ENCODE measurements around the gene UBTD1. TPM values are rescaled to one million over a fixed set of nuclear protein-coding genes. Genes with fewer than 3 reads are reported as not detected.
A peak's percentile ranks its signal among the peaks of the same experiment; 100 is the strongest.

The UBTD1 gene
- total RNA-seq, 4 donors from 2014 or later = 2.9 to 16.2 (median 8.9) TPM

- H3K27me3 ChIP-seq = no peaks in the 10 kb centered on the region
- H3K4me3 ChIP-seq = no peak overlapping the region
- no CpG with 5 or more reads among the region's 5 CpGs for WGBS, 2 donors (ENCODE audit: low coverage in 1 of 2)
- no peak for ATAC-seq
- TF ChIP-seq EP300 (IDR thresholded peaks at IDR 0.05) (no peak), CTCF (IDR thresholded peaks at IDR 0.05) (no peak), POLR2A (IDR thresholded peaks at IDR 0.05) (no peak)
- H3K9me3 ChIP-seq = no peaks in the 10 kb centered on the region
- peaks cover 0 to 41% of the 10 kb centered on the region in 2 donors for H3K36me3 ChIP-seq
- no peak overlapping the region for H3K27ac ChIP-seq
- H3K4me1 ChIP-seq = peaks cover 0 to 24% (median 8%) of the 10 kb centered on the region in 3 donors
These were observed 72.2 kb downstream of the UBTD1 start for GRCh38 chr10:97570789-97571471.

- Histone ChIP-seq H3K4me1 (peaks cover 0 to 24% (median 8%) of the 10 kb centered on the region in 3 donors), H3K4me3 (no peak overlapping the region), H3K27ac (peak overlapping the region in 1 of 4 donors; percentile 88), H3K9me3 (no peaks in the 10 kb centered on the region), H3K27me3 (no peaks in the 10 kb centered on the region), H3K36me3 (peaks cover 0 to 41% of the 10 kb centered on the region in 2 donors)
- ATAC-seq = no peak
- 88% methylated on average over 2 of the region's 3 CpGs; no CpG with 5 or more reads in 1 of the 2 donors for WGBS, 2 donors (ENCODE audit: low coverage in 1 of 2)
- no peak for TF ChIP-seq POLR2AphosphoS5 (IDR thresholded peaks at IDR 0.05)
- TF ChIP-seq POLR2A (IDR thresholded peaks at IDR 0.05) = no peak
- no peak for TF ChIP-seq CTCF (IDR thresholded peaks at IDR 0.05)
- TF ChIP-seq EP300 (IDR thresholded peaks at IDR 0.05) = no peak
These were observed 72.9 kb downstream of the UBTD1 start for GRCh38 chr10:97571622-97572021.

- Histone ChIP-seq H3K4me1 (peaks cover 0 to 24% (median 8%) of the 10 kb centered on the region in 3 donors), H3K36me3 (peaks cover 0 to 41% of the 10 kb centered on the region in 2 donors), H3K4me3 (no peak within 1 kb of the TSS), H3K9me3 (no peaks in the 10 kb centered on the region), H3K27ac (peak within 1 kb of the TSS in 2 of 4 donors; percentile 62 to 88), H3K27me3 (no peaks in the 10 kb centered on the region)
- TF ChIP-seq POLR2A (IDR thresholded peaks at IDR 0.05) = no peak
- TF ChIP-seq CTCF (IDR thresholded peaks at IDR 0.05) = peak in 3 of 4 experiments; percentile 88 to 93 (median 90)
- TF ChIP-seq EP300 (IDR thresholded peaks at IDR 0.05) = no peak
- peak; percentile 29 for TF ChIP-seq POLR2AphosphoS5 (IDR thresholded peaks at IDR 0.05)
- no CpG with 5 or more reads among the region's 16 CpGs for WGBS, 2 donors (ENCODE audit: low coverage in 1 of 2)
- peak; percentile 73 for ATAC-seq
These were observed 73.7 kb downstream of the UBTD1 start, which contains the start of gene ANKRD2 for GRCh38 chr10:97572214-97572989. ANKRD2 (plus strand) TSS chr10:97572779; CDS start chr10:97572789, 10 bp downstream.

- Histone ChIP-seq H3K27ac (peak overlapping the region in 2 of 4 donors; percentile 62 to 88), H3K9me3 (no peaks in the 10 kb centered on the region), H3K27me3 (no peaks in the 10 kb centered on the region), H3K4me3 (no peak overlapping the region), H3K36me3 (peaks cover 0 to 38% of the 10 kb centered on the region in 2 donors), H3K4me1 (peaks cover 0 to 24% (median 8%) of the 10 kb centered on the region in 3 donors)
- TF ChIP-seq EP300 (IDR thresholded peaks at IDR 0.05) (no peak), POLR2A (IDR thresholded peaks at IDR 0.05) (no peak), CTCF (IDR thresholded peaks at IDR 0.05) (no peak), POLR2AphosphoS5 (IDR thresholded peaks at IDR 0.05) (no peak)
- WGBS, 2 donors (ENCODE audit: low coverage in 1 of 2) = 92% methylated on average over 2 of the region's 2 CpGs; no CpG with 5 or more reads in 1 of the 2 donors
- no peak for ATAC-seq
These were observed 74.3 kb downstream of the UBTD1 start for GRCh38 chr10:97573021-97573420.
